GM23248 (cell line): ENCODE data around the gene LIN7B.

Source experiments
- EZH2 ChIP-seq: fragments of 200-600 bp; sonication (generic); IDR thresholded peaks from 2 replicates; pipeline ENCODE4 v1.6.1; 2018; ENCODE audit warnings: antibody characterized with exemption, mild to moderate bottlenecking; ENCODE audit not compliant: insufficient read depth, poor library complexity, severe bottlenecking
- EZH2phosphoT487 ChIP-seq: fragments of 200-600 bp; sonication (generic); IDR thresholded peaks from 2 replicates; pipeline ENCODE4 v1.6.1; 2018; ENCODE audit warnings: antibody characterized with exemption, moderate library complexity, mild to moderate bottlenecking, low read depth; ENCODE audit not compliant: insufficient read depth

- TF ChIP-seq EZH2 (no peak), EZH2phosphoT487 (no peak)
These were observed 27.9 kb upstream of the LIN7B start for GRCh38 chr19:49086296-49086695.
